Iris pigment epithelial cell (primary cell): ENCODE results near the gene SLC16A12.

Experiments
- DNase-seq: peaks from one replicate; pipeline ENCODE4 v3.0.0-alpha.2; 2011; ENCODE audit warnings: low read depth

Gene SLC16A12

DNA sequence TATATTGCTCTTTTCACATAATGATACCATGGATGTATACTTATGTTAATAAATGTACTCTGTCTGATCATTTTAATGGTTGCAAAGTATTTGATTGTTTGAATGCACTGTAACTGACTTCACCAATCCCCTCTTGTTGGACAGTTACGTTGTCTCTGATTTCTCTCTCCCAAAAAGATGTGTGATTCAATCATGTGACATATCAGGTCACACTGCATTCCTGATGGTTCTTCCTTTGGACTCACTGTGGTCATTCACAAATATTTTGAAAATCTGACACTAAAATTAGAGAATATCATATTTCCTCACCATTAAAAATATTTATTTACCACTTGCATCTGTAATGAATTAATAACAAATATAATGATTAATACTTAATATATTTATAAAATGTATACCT lies 22.2 kb downstream of the SLC16A12 start:
- no peak for DNase-seq

DNA sequence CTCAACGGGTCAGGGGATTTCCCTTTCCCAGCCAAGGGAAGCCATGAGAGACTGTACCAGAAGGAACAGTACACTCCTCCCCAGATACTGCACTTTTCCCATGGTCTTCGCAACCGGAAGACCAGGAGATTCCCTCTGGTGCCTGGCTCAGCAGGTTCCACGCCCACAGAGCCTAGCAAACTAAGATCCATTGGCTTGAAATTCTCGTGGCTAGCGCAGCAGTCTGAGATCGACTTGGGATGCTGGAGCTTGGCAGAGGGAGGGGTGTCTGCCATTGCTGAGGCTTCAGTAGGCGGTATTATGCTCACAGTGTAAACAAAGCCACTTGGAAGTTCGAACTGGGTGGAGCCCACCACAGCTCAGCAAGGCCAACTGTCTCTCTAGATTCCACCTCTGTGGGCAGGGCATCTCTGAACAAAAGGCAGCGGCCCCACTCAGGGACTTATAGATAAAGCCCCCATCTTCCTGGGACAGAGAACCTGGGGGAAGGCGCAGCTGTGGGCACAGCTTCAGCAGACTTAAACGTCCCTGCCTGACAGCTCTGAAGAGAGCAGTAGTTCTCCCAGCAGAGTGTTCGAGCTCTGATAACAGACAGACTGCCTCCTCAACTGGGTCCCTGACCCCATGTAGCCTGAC lies 29.6 kb downstream of the SLC16A12 start:
- DNase-seq: no peak

DNA sequence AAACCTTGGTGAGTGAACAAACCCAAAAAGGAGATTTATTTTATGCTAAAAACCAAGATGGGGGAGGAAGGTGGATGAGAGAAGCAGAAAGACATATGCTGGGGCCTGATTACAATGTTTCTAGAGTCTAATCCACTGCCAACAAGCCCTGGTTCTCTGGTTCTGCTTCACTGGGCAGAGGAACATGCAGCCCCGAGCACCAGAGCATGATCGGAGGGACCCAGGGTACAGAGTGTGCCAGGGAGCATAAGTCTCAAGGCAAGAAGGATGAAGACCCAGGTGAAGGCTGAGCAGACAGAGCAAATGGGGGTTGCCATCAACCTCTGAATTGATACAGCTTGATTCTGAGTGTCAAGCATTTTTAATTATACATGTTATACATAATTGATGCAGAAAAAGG lies 30.7 kb downstream of the SLC16A12 start:
- no peak for DNase-seq

DNA sequence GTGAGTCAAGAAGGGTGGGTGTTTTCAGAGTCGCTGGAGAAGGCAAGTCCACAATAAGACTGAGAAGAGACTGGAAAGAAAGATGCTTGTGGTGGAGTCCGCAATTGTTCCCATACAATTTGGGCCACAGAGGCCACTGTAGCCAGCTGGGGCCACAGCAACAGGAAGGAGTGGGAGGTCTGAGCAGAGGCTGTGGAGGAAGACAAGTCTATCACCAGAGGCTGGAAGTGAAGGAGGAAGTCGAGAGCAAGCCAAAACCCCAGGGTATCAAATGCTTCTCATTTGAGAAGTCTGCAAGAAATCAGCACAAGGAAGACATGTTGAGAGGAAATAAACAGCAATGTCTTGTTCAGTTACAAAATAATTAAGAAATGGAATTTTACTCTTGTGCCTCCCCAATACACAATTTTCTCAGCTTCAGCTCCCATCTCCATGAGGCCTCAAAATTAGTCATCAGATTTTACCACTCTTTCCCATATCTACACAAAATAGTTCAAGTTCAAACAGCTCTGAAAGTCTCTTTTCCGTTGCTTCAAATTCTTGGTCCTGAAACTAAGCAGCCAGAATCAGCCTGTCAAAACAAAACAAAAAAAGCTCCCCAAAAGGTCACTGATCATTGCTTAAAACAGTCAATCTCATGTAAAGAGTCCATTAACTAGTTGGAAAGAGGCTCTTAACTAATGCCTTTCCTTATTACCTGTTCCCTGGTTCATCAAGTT lies 31.6 kb downstream of the SLC16A12 start:
- peak; percentile 64 for DNase-seq

DNA sequence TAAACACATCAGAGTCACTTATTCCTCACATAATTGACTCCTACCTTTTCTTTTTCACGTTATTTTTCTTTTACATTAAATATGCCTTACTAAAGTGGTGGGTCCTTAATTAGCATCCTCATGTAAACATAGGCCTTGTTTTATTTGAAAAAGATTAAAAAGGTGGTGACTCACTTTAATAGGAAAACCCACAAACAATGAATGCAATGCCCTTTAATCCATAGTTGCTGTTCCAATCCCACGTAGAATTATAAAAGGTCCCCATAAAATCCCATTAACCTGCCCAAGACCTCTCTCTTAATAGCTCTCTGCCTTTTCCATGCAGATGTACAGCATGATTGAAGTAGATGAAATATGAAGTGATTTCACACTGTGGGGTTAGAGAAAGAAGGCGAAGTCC lies 32.2 kb downstream of the SLC16A12 start:
- no peak for DNase-seq

DNA sequence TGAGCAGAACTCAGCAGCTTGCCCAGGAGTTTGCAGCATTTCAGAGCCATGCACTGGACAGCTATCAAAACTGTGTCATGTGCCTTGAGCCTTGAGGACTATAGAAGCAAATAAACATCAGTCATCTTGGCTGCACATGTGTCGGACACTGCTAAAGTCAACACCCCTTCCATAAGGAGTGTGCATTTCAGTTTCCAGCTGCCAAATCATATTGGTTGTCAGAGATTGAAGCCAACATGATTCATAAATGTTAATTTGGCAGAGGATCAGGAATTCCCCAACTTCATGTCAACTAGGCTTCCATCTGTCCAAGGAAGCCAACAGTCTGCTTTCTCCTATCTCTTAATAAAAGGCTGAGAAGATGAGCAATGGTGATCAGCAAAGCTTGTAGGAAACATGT lies 32.8 kb downstream of the SLC16A12 start:
- peak; percentile 92 for DNase-seq

DNA sequence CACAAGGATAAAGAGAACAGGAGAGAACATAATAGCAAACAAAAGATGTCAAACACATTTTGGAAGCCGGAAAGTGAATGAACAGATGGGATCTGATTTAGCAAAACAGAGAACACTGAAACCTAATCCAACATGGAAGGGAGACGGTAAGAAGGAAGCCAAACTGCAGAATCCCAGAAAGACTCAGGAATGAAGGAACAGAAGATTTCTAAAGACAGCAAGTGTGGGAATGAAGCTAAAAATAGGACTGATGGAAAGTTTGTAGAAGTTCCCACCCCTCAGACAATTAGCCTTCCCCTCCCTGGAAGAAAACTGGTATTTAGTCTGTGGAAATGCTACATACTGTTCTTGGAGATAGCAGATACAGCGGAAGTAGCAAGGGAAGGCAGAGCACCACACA lies 40.8 kb downstream of the SLC16A12 start:
- DNase-seq: peak; percentile 33

DNA sequence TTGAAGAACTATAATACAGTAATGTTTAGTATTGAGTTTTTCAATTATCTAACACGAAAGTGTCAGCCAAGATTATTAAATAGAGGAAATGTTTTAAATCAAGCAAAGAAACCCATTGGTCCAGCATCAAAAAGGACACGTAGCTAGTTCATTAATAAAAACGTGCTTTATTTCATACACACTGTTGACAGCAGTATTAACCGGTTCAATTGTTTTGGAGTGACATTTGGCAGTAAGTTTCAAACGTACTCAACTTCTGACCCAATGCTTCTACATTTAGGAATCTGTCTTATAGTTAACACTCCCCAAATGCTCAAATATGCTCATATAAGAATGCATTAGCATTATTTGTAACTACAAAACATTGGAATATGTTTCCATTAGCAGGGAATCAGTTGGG lies 41.3 kb downstream of the SLC16A12 start:
- no peak for DNase-seq

DNA sequence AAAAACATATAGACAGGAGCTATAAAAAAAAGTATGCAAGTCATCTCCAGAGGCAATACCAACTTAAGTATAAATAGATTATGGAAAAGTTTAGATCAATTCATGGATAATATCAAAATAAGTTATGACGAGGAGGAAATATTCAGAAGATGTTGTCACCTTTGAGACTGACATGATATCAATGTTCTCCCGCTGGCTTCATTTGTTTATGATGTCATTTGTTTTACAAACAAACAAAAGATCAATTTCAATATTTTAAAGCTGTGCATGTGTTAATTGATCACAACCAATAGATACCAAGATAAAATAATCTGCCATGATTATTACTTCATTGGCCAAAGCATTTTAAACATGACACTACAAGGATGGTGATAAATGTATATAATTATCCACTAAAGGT lies 43.5 kb downstream of the SLC16A12 start:
- DNase-seq: no peak

DNA sequence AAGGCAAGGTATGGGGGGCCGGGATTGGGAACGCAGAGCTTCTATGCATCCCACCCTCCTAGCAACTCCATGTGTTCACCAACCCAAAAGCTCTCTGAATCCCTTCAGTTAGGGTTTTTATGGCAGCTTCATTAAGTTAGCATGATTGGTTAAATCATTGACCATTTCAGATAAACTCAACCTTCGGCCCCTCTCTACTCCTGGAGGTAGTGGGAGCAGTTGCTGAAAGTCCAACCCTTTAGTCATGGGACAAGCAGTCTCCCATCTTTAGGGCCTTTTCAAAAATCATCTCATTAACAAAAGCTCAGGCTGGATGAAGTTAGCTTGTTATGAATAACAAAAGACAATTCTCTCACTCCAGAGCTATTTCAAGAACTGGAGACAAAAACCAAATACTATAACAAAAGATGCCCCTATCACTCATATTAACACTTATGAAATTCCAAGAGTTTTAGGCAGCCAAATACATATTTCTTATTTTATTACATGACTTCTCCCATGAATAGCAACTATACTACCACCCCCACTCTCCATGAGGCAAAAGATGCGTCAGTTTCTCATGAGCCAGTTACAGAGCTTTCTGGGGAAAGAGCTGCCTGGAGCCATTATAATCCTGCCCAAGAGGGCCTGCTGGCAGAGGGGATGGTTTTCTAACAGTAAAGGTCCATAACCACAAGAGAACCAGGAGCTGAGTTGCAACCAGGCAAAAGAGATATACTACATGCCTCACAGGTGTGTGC lies 44.6 kb downstream of the SLC16A12 start:
- DNase-seq: no peak

DNA sequence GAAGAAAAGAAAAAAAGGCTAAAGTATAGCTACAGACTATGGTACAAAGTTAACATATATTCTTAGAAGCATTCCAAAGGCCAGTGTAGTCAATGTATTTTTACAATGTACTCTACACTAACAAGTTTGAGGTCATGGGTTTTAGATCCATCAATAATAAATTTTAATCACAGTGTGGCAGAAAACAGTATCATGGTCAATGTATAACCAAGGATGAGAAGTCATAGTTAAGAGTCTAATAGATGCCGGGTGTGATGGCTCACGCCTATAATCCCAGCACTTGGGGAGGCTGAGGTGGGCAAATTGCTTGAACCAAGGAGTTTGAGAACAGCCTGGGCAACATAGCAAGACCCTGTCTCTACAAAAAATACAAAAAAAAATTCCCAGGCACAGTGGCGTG lies 53.1 kb downstream of the SLC16A12 start:
- DNase-seq: no peak

DNA sequence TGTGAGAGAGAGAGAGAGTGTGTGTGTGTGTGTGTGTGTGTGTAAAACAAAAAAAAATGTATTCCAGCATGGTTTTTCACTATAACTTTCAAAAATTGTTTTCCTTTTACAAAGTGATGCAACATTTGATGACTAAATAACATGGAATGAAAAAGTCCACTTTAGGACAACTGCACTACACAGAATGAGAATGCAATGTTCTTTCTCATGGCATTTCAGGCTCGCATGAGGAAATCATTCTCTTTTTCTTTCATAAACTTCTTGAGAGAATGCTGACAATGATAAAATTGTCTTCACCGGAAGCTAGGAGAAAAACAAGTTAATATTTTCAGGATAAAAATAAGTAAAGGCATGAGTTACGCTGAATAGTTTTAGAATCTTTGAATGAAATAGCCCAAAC lies 53.7 kb downstream of the SLC16A12 start:
- DNase-seq: peak; percentile 97

DNA sequence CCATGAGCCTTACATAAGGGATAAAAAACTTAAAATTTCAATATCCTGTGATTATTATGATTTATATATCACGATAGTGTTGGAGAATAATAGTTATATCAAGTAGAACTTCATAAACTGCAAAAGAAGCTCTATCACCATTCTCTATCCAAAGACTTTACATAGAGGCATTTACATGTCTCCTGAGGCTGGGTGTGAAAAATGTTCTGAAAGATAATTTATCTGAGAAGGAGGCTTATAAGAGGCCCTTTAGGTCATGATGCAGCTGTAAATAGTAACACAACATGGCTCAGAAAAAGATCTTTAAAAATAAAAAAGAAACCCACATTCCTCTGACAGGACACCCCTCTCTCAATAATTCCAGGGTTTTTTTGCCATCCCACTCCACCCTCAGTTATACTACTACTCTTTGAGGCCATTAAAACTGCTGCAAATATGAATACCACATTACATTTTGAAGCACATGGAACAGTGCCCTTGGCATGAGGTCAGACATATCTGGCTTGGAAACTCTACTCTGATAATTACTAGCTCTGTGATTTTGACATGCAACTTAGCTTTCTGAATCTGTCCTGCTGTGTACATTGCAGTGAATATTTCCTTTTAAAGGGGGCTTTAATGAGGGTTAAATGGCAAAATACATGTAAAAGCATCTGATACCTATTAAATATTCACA lies 55.5 kb downstream of the SLC16A12 start:
- DNase-seq: no peak

DNA sequence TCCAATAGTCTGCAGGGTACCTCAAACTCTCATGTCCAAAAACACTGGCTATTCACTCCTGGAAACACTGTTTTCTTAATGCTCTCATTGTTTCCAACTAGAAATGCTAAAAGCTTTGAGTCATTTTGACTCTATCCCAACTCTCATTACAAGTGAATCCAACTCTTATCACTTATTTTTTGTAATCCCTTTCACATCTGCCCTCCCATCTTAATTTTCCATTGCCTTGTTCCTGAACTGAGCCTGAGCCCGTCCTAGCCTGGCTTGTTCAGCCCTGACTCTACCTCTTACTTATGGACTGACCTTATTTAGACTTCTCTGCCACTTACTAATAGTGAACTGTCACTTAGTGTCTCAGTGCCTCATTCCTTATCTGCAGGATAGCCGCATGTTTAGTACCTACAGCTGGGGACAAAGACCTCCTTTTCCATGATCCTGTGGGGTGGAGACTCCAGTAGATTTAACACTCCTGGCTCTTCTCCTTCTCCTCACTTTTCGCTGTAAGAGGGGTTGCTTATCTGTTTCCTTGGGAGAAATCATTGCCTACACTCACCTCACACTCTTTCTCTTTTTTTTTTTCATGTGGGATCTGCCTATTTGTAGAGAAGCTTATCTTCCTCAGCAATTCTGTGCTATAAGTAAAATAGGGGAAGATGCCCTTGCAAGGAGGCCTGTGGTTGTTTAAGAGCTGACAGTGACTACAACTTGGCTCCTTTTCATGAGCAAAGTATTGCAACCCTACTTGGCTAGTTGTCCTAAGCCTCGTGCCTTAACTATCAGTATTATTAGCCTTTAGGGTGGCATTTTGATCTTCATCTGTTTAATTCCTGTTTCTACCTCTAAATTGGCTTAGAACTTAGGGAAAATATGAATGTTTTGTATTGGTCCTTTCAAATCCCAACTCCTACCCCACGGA lies 56.4 kb downstream of the SLC16A12 start:
- peak; percentile 77 for DNase-seq

DNA sequence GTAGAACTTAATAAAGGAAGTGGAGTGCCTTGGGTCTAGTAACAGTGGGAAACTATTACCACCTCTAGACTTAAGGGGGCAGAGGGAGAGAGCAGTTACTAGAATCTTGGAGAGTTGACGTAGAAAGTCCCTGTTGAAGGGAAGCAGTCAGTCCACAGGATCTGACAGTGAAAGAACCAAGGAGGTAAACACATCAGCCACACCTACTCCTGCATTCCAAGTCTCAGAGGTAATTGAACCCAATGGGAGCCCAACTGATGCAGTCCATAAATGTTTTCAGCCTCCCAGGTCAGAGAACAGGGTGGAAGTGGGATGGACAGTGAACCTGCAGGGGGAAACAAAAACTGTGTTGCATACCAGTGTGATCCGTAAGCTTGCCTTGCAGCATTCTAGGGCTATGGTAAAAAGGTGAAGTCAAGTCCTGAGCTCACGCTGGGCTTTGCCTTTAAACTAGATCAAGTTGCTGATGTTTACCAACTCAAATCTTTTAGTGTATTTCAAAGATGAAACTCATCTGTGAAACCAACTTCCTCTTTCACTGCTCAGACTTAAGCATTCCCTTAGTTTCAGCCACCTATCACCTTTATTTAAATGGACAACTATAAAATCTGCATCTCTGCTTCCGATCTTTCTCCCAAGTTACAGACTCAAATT lies 57.2 kb downstream of the SLC16A12 start:
- DNase-seq: peak; percentile 97

DNA sequence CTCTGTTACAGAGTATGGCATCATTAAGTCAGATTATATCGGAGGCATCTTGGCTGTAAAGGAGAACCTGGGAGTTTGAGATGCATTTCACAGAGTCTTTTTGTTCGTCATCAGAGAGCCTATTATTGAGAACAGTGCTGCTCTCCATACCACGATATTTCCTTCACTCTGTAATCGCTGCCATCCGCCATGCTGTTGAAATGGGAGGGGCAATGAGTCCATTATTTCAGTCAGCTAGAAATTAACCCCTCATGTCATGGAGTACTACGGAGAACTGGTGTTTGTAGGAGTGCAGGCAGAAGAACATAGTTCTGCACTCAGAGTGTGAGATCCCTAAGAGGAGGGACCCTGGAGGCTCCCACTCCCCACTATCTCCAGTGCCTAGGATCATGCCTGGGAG lies 59.2 kb downstream of the SLC16A12 start:
- DNase-seq: no peak

DNA sequence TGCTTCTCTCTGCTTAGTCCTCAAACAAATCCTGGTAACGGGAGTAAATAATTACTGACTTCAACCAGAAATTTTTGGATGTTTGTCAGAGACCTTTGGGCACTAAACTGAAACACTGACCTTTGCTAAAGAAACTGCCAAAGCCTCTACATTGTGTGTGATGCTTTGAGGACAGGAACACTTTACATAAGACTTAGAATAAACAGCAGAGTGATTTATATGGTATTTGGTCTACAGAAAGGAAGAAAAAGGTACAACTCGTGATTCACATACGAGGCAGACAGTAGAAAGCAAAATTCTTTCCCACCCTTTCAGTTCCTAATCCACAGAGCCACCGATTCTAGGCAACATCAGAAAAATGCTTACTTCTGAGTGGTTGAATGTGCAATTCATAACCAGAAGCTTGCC lies 59.8 kb downstream of the SLC16A12 start:
- DNase-seq: peak; percentile 83

DNA sequence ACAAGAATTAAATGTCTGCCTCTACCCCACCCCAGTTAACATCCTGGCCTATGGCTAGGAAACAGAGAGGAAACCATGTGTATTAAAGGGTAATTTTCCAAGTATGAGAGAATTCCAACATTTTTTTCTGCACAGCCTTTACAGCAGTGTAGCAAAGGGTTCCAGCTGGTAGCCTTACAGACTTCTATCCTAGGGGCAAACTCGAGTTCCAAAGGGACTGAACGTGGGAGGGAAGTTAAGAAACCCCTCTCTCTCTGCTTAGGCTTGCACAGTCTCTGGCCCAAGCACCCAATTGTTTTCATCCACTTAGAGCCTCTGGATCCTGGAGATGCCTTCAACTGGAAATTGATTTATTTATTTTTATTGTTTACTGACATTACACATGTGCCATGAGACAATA lies 60.3 kb downstream of the SLC16A12 start:
- DNase-seq: no peak

DNA sequence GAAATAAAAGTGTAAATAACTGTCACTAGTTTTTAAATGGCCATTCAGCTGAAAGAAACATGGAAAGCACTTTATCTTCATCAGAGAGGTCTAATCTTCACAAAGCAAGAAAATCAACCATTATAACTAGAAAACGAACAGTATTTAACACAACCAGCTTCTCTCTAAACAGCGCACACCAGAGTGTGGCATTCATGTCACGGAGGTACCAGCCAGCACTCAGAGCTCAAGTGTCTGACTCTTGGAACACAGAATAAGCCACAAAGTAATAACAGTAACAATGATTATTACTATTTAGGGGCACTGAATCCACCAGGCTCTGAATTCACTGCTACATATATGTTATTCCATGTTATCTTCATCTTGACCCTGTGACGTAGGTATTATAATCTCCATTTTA lies 60.9 kb downstream of the SLC16A12 start:
- DNase-seq: no peak

DNA sequence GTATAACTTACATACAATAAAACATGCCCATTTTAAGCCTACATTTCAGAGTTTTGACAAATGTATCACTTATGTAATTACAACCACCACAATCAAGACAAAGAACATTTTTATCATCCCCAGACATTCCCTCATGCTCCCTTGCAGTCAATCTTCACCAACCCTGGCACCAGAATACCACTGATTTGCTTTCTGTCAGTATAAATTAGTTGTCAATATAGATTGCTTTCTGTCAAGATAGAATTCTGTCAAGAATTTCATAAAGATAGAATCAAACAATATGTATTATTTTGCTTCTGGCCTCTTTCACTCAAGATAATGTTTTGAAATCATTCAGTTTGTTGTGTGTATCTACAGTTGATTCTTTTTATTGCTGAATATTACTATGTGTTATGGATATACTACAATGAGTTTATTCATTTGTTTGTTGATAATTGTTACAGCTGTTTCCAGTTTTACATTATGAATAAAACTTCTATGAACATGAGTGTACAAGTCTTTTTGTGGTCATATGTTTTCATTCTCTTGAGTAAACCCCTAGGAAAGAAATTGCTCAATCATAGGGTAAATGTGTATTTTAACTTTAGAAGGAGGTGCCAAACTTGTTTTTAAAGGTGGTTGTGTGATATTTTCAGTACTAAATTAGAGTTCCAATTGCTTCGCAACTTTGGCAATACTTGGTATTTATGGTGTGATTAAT lies 64.1 kb downstream of the SLC16A12 start:
- DNase-seq: peak; percentile 82
